ENCODE data around the gene PTTG1IP.

- no peak for TF ChIP-seq CTCF (IDR thresholded peaks at IDR 0.05; ENCODE audit: low read depth, low read length)
- TF ChIP-seq MAX (IDR thresholded peaks at IDR 0.05; ENCODE audit: low read depth, low read length) = no peak
- TF ChIP-seq POLR2A (IDR thresholded peaks at IDR 0.05; ENCODE audit: extremely low read depth, insufficient read length) = no peak
Observed at GRCh38 chr21:44892095-44892494, 18.6 kb upstream of the PTTG1IP start.
